Fibroblast of lung (primary cell): ENCODE data around the gene PATJ. TPM values are rescaled to one million over a fixed set of nuclear protein-coding genes. Genes with fewer than 3 reads are reported as not detected.

Experiments used
- DNase-seq, 2 donors: peaks; one replicate each; pipeline versions ENCODE4 v3.0.0 to v3.0.0-alpha.2; 2010; ENCODE audit warnings: low read depth in 2 of 2
- H2AFZ ChIP-seq: 2 replicates; pipeline ENCODE4 v1.5.1; 2012; ENCODE audit warnings: low read length, control low read depth, inconsistent platforms
- H3K27ac ChIP-seq: 2 replicates; pipeline ENCODE4 v1.5.1; 2011; ENCODE audit warnings: low read length, control low read depth; ENCODE audit not compliant: insufficient read depth
- H3K27me3 ChIP-seq: 2 replicates; pipeline ENCODE4 v1.5.1; 2011; ENCODE audit warnings: mild to moderate bottlenecking, low read length; ENCODE audit not compliant: control insufficient read depth, insufficient read depth
- H3K36me3 ChIP-seq: 2 replicates; pipeline ENCODE4 v1.5.1; 2011; ENCODE audit warnings: low read length; ENCODE audit not compliant: control insufficient read depth, insufficient read depth
- H3K4me1 ChIP-seq: 2 replicates; pipeline ENCODE4 v1.5.1; 2011; ENCODE audit warnings: low read length; ENCODE audit not compliant: control insufficient read depth, insufficient read depth; ENCODE audit errors: extremely low read depth
- H3K4me2 ChIP-seq: 2 replicates; pipeline ENCODE4 v1.5.1; 2011; ENCODE audit warnings: low read length, control low read depth; ENCODE audit not compliant: insufficient read depth; ENCODE audit errors: extremely low read depth
- H3K4me3 ChIP-seq, 4 experiments: fragments of 200-600 bp in 1 of 4; sonication (generic) in 1 of 4; replicated peaks in 1 of 4; 2 replicates each; pipeline ENCODE4 v1.5.1; 2011 to 2016; ENCODE audit warnings: low read length in 4 of 4, low read depth in 3 of 4, mild to moderate bottlenecking in 3 of 4, control low read depth in 2 of 4, inconsistent platforms in 1 of 4, mixed read lengths in 1 of 4; ENCODE audit not compliant: insufficient read depth in 1 of 4; ENCODE audit errors: control extremely low read depth in 1 of 4
- H3K79me2 ChIP-seq: 2 replicates; pipeline ENCODE4 v1.5.1; 2012; ENCODE audit warnings: mild to moderate bottlenecking, low read length, inconsistent platforms; ENCODE audit not compliant: control insufficient read depth, insufficient read depth
- H3K9ac ChIP-seq: 2 replicates; pipeline ENCODE4 v1.5.1; 2011; ENCODE audit warnings: mild to moderate bottlenecking, low read length, control low read depth; ENCODE audit not compliant: insufficient read depth
- H3K9me3 ChIP-seq: 2 replicates; pipeline ENCODE4 v1.5.1; 2012; ENCODE audit warnings: low read depth, low read length; ENCODE audit not compliant: control insufficient read depth, insufficient read depth
- H4K20me1 ChIP-seq: 2 replicates; pipeline ENCODE4 v1.5.1; 2011; ENCODE audit warnings: low read length; ENCODE audit not compliant: control insufficient read depth, insufficient read depth; ENCODE audit errors: extremely low read depth
- EZH2 ChIP-seq: IDR thresholded peaks from 2 replicates; pipeline ENCODE4 v1.5.1; 2012; ENCODE audit warnings: low read length, control low read depth, mild to moderate bottlenecking; ENCODE audit errors: missing control alignments
- polyA plus RNA-seq, 2 donors: library from polyadenylated mRNA; depleted of rRNA in 1 of 2; stranded (reverse) in 1 of 2; unstranded in 1 of 2; fragments of >200 nt; gene quantifications; 2 replicates each; pipeline ENCODE4 v1.2.1, GENCODE V29; 2011 to 2012; ENCODE audit warnings: missing spikeins in 1 of 2
- total RNA-seq: library from RNA; depleted of rRNA; stranded (reverse); fragments of >200 nt; gene quantifications from 2 replicates; pipeline ENCODE4 v1.2.1, GENCODE V29; 2014
- TF ChIP-seq, protein P1 (sequence below), 2 donors: IDR thresholded peaks in 1 of 2; conservative IDR thresholded peaks in 1 of 2; 1 replicate in 1 of 2; 2 replicates in 1 of 2; pipeline ENCODE4 v1.5.1; 2011 to 2012; ENCODE audit warnings: low read length in 2 of 2, control low read depth in 1 of 2, inconsistent platforms in 1 of 2, low read depth in 1 of 2, mild to moderate bottlenecking in 1 of 2

The PATJ gene
- total and polyA plus RNA-seq, 2 donors (not counting 1 experiment from before 2014, with no cell fraction given): 2.5 to 12.4 TPM

DNA sequence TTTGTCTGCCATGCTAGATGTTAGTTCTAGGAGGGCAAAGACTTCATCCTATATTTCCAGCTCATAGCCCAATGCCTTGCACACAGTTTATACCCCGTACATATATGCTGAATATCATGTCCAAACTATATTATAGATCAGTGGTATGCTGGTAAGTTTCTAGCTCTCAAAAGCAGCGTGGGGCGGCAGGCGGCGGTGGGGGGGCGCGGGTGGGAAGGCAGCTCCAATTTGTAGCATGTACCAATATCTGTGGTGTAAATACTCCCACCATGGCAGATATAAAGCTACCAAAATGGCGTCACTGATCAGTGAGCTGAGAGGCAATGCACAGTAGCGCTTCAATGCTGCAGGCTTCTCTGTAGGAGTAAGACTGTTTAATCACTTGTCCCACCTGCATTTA, 77.1 kb downstream of the PATJ start:
- no peak overlapping the region for H3K4me2 ChIP-seq
- no peaks in the 10 kb centered on the region for H3K4me1 ChIP-seq
- no peaks in the 10 kb centered on the region for H4K20me1 ChIP-seq
- no peak for DNase-seq
- H3K9ac ChIP-seq: no peak overlapping the region
- H3K27ac ChIP-seq: no peak overlapping the region
- H3K27me3 ChIP-seq: no peaks in the 10 kb centered on the region
- H2AFZ ChIP-seq: no peak overlapping the region
- no peaks in the 10 kb centered on the region for H3K36me3 ChIP-seq
- TF ChIP-seq, protein P1, sequence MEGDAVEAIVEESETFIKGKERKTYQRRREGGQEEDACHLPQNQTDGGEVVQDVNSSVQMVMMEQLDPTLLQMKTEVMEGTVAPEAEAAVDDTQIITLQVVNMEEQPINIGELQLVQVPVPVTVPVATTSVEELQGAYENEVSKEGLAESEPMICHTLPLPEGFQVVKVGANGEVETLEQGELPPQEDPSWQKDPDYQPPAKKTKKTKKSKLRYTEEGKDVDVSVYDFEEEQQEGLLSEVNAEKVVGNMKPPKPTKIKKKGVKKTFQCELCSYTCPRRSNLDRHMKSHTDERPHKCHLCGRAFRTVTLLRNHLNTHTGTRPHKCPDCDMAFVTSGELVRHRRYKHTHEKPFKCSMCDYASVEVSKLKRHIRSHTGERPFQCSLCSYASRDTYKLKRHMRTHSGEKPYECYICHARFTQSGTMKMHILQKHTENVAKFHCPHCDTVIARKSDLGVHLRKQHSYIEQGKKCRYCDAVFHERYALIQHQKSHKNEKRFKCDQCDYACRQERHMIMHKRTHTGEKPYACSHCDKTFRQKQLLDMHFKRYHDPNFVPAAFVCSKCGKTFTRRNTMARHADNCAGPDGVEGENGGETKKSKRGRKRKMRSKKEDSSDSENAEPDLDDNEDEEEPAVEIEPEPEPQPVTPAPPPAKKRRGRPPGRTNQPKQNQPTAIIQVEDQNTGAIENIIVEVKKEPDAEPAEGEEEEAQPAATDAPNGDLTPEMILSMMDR (conservative IDR thresholded peaks at IDR 0.05 in 1 of 2, IDR thresholded peaks at IDR 0.05 in 1 of 2; ENCODE audit: low read depth in 1 of 2, low read length in 2 of 2): no peak
- TF ChIP-seq EZH2: no peak
- H3K4me3 ChIP-seq: no peak overlapping the region
- H3K9me3 ChIP-seq: no peaks in the 10 kb centered on the region
- H3K79me2 ChIP-seq: no peaks in the 10 kb centered on the region

DNA sequence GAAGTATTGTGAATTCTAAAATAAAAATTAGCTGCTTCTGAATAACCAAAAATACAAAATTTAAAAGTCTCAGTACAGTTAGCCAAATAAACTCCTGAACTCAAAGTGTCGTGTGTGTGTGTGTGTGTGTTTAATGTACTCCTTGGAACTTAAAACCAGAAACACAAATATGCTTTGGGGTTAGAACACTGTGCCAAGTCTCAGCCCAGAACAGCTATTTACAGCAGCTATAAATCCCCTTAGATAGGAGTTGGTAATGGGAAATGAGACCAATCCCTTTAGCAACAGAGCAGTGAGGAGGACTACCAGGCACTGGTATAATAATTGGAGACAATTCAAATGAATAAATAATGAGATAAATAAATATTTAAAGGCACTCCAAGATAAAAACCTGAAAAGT, 83.1 kb downstream of the PATJ start:
- Histone ChIP-seq H3K4me2 (no peak overlapping the region), H4K20me1 (no peaks in the 10 kb centered on the region), H3K9me3 (no peaks in the 10 kb centered on the region), H3K79me2 (no peaks in the 10 kb centered on the region), H3K27me3 (no peaks in the 10 kb centered on the region), H3K9ac (no peak overlapping the region), H3K4me3 (no peak overlapping the region), H3K4me1 (no peaks in the 10 kb centered on the region), H3K27ac (no peak overlapping the region), H2AFZ (no peak overlapping the region), H3K36me3 (no peaks in the 10 kb centered on the region)
- peak; percentile 33 to 51 for DNase-seq
- TF ChIP-seq EZH2: no peak

DNA sequence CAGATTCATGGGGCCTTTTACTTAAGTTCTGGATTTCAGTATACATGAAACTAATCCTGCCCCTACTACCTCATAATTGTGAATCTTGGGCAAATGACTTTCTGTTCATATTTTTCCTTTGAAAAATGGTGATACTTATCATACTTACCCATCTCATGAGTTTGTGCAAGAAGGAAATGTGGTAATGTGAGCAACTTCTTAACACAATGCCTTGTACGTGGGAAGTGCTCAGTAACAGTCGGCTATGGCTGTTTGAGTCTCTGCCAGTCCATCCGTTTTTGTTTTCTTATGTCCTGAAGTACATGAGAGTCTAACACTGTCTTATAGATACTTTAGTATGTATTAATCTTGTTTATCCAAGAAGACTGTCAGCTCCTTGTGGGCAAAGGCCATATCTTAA, 86.5 kb downstream of the PATJ start:
- H3K79me2 ChIP-seq: no peaks in the 10 kb centered on the region
- H3K9me3 ChIP-seq: no peaks in the 10 kb centered on the region
- TF ChIP-seq EZH2: no peak
- TF ChIP-seq, protein P1 (conservative IDR thresholded peaks at IDR 0.05 in 1 of 2, IDR thresholded peaks at IDR 0.05 in 1 of 2; ENCODE audit: low read depth in 1 of 2, low read length in 2 of 2): no peak
- H3K9ac ChIP-seq: no peak overlapping the region
- H3K36me3 ChIP-seq: no peaks in the 10 kb centered on the region
- H3K27me3 ChIP-seq: no peaks in the 10 kb centered on the region
- no peak for DNase-seq
- no peak overlapping the region for H2AFZ ChIP-seq
- no peaks in the 10 kb centered on the region for H3K4me1 ChIP-seq
- no peak overlapping the region for H3K27ac ChIP-seq
- no peaks in the 10 kb centered on the region for H4K20me1 ChIP-seq
- no peak overlapping the region for H3K4me2 ChIP-seq
- no peak overlapping the region for H3K4me3 ChIP-seq
